Suprapubic skin (tissue), 4 donors: ENCODE measurements around the gene ZMYM1.
"Not testable (repeated sequence)": the region's sequence is repeated elsewhere in the genome, so short reads cannot be mapped to it uniquely, and the experiment has no call there.

Source experiments
- CTCF ChIP-seq, 2 donors: fragments of 200-600 bp in 1 of 2; fragments of 450-650 bp in 1 of 2; sonication (generic) in 1 of 2; IDR thresholded peaks; one replicate each; pipeline ENCODE4 v1.5.1; 2016 to 2019; ENCODE audit warnings: antibody characterized with exemption in 2 of 2, mild to moderate bottlenecking in 1 of 2, moderate library complexity in 1 of 2
- EP300 ChIP-seq: sonication (generic); formaldehyde crosslinking; IDR thresholded peaks from one replicate; pipeline ENCODE4 v1.6.1; 2017; ENCODE audit warnings: antibody characterized with exemption
- POLR2A ChIP-seq, 2 donors: fragments of 450-650 bp; IDR thresholded peaks; one replicate each; pipeline ENCODE4 v1.6.1; 2017; ENCODE audit warnings: antibody characterized with exemption in 2 of 2, mild to moderate bottlenecking in 2 of 2, moderate library complexity in 2 of 2
- POLR2AphosphoS5 ChIP-seq, 3 donors: sonication (generic); formaldehyde crosslinking; IDR thresholded peaks; one replicate each; pipeline ENCODE4 v1.6.1; 2017; ENCODE audit warnings: antibody characterized with exemption in 3 of 3

- not testable (repeated sequence) for TF ChIP-seq CTCF (IDR thresholded peaks at IDR 0.05); POLR2AphosphoS5 (IDR thresholded peaks at IDR 0.05); POLR2A (IDR thresholded peaks at IDR 0.05); EP300
Observed at GRCh38 chr1:35145892-35146549, 66.8 kb downstream of the ZMYM1 start.
